ENCODE measurements around the gene DCDC2C.

- TF ChIP-seq CTCF (IDR thresholded peaks at IDR 0.05) (no peak), POLR2AphosphoS5 (IDR thresholded peaks at IDR 0.05; ENCODE audit: low read depth, low read length) (no peak)
These were observed 45.8 kb downstream of the DCDC2C start for GRCh38 chr2:3749201-3749600.

Measured in Panc1 (cell line).